ENCODE results near the gene SAP30BP. TPM values are rescaled to one million over a fixed set of nuclear protein-coding genes. Genes with fewer than 3 reads are reported as not detected.

SAP30BP gene
- total and polyA plus RNA-seq, 2 donors (not counting 3 experiments of a cell fraction or from before 2014, with no cell fraction given): 116 to 151 TPM

DNA sequence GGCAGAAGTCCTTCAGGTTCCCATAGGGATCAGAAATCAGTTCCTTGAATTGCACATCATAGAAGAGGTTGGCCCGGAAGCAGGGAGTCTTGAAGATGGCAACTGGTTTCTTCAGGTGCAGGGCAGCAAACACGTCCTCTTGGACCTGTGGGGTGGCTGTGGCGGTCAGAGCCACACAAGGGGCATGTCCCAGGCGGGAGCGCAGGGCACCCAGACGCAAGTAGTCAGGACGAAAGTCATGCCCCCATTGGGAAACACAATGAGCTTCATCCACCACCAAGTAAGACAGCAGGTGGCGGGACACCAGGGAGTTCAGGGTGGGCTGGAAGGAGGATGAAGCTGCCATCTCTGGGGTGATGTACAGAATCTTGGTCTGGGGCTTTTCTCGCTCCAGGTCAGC lies 4.6 kb upstream of the SAP30BP start:
- FAIRE-seq (no peak), DNase-seq (ENCODE audit: low read depth, low spot score) (no peak)
- peaks cover 14% of the 10 kb centered on the region for H3K79me2 ChIP-seq (ENCODE audit: control insufficient read depth, insufficient read depth, low read length)
- no peak overlapping the region for H2AFZ ChIP-seq (ENCODE audit: low read depth, low read length)
- H3K27me3 ChIP-seq (ENCODE audit: control insufficient read depth in 2 of 2, insufficient read depth in 2 of 2, low read length in 2 of 2): no peaks in the 10 kb centered on the region
- H3K27ac ChIP-seq (ENCODE audit: insufficient read depth, low read depth, low read length): no peak overlapping the region
- H3K9me1 ChIP-seq (replicated peaks; ENCODE audit: control insufficient read depth, extremely low read depth, insufficient read depth, low read length): no peaks in the 10 kb centered on the region
- ChIA-PET CTCF (interaction anchor here (1.1 to 2.5 kb wide), 4 partner anchors 11 to 86 kb away, joined by 3 to 8 read pairs (median 6); partner anchors contain the start of gene SMIM5), POLR2A (no interaction called here)
- H3K4me2 ChIP-seq (ENCODE audit: insufficient read depth, low read length): no peak overlapping the region
- no peak overlapping the region for H3K9ac ChIP-seq (replicated peaks; ENCODE audit: extremely low read depth, insufficient read depth, low read length)
- H3K4me1 ChIP-seq (ENCODE audit: control insufficient read depth, extremely low read depth, insufficient read depth, low read length): peaks cover 9% of the 10 kb centered on the region
- intact Hi-C loops (cut with micrococcal nuclease) (no loop called here), dilution Hi-C loops (cut with MboI; ENCODE audit: extremely low pct_ligation_motif_present, low sequenced_read_pairs) (no loop called here)
- H3K36me3 ChIP-seq (ENCODE audit: control insufficient read depth in 2 of 2, extremely low read depth in 1 of 2, insufficient read depth in 2 of 2, low read length in 2 of 2): peaks cover 0 to 14% of the 10 kb centered on the region in 2 experiments
- no peak overlapping the region for H3K4me3 ChIP-seq (replicated peaks in 1 of 3; ENCODE audit: insufficient read depth in 1 of 3, low read depth in 1 of 3, low read length in 3 of 3)
- H3K9me3 ChIP-seq (replicated peaks; ENCODE audit: control insufficient read depth, insufficient read depth, low read length): no peaks in the 10 kb centered on the region
- BruUV-seq (replicated peaks): no TSS peak
- TF ChIP-seq, protein P1, sequence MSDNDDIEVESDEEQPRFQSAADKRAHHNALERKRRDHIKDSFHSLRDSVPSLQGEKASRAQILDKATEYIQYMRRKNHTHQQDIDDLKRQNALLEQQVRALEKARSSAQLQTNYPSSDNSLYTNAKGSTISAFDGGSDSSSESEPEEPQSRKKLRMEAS (IDR thresholded peaks at IDR 0.05; ENCODE audit: insufficient read depth, insufficient read length): no peak
- no peak for TF ChIP-seq MYC (IDR thresholded peaks at IDR 0.05; ENCODE audit: low read depth, low read length)
- no peak for TF ChIP-seq POLR2A (IDR thresholded peaks at IDR 0.05; ENCODE audit: low read depth, low read length)
- no peak for TF ChIP-seq GATA2 (IDR thresholded peaks at IDR 0.05; ENCODE audit: insufficient read depth, insufficient read length, low read depth, low read length)
- TF ChIP-seq FOS (IDR thresholded peaks at IDR 0.05; ENCODE audit: borderline replicate concordance, insufficient read depth, low read length): no peak
- TF ChIP-seq EZH2 (IDR thresholded peaks at IDR 0.05; ENCODE audit: borderline replicate concordance, low read depth, low read length, severe bottlenecking): no peak
- no peak for TF ChIP-seq POLR2AphosphoS5 (IDR thresholded peaks at IDR 0.05; ENCODE audit: insufficient read depth, low read depth, low read length)
- TF ChIP-seq, protein P2, sequence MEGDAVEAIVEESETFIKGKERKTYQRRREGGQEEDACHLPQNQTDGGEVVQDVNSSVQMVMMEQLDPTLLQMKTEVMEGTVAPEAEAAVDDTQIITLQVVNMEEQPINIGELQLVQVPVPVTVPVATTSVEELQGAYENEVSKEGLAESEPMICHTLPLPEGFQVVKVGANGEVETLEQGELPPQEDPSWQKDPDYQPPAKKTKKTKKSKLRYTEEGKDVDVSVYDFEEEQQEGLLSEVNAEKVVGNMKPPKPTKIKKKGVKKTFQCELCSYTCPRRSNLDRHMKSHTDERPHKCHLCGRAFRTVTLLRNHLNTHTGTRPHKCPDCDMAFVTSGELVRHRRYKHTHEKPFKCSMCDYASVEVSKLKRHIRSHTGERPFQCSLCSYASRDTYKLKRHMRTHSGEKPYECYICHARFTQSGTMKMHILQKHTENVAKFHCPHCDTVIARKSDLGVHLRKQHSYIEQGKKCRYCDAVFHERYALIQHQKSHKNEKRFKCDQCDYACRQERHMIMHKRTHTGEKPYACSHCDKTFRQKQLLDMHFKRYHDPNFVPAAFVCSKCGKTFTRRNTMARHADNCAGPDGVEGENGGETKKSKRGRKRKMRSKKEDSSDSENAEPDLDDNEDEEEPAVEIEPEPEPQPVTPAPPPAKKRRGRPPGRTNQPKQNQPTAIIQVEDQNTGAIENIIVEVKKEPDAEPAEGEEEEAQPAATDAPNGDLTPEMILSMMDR (IDR thresholded peaks at IDR 0.05; ENCODE audit: extremely low read depth in 1 of 2, insufficient read depth in 1 of 2, low read depth in 1 of 2, low read length in 2 of 2): no peak
- no peak for TF ChIP-seq JUN (IDR thresholded peaks at IDR 0.05; ENCODE audit: borderline replicate concordance, insufficient read depth, insufficient read length, low read depth)
- no peaks in the 10 kb centered on the region for H4K20me1 ChIP-seq (replicated peaks; ENCODE audit: control insufficient read depth, extremely low read depth, insufficient read depth, low read length)

Measured in endothelial cell of umbilical vein (primary cell).